Fibroblast of lung (primary cell): ENCODE results near the gene FNDC11. TPM values are rescaled to one million over a fixed set of nuclear protein-coding genes. Genes with fewer than 3 reads are reported as not detected.
"Not testable (repeated sequence)": the region's sequence is repeated elsewhere in the genome, so short reads cannot be mapped to it uniquely, and the experiment has no call there.

Experiments
- DNase-seq, 2 donors: peaks; one replicate each; pipeline versions ENCODE4 v3.0.0 to v3.0.0-alpha.2; 2010; ENCODE audit warnings: low read depth in 2 of 2
- H2AFZ ChIP-seq: 2 replicates; pipeline ENCODE4 v1.5.1; 2012; ENCODE audit warnings: low read length, control low read depth, inconsistent platforms
- H3K27ac ChIP-seq: 2 replicates; pipeline ENCODE4 v1.5.1; 2011; ENCODE audit warnings: low read length, control low read depth; ENCODE audit not compliant: insufficient read depth
- H3K27me3 ChIP-seq: 2 replicates; pipeline ENCODE4 v1.5.1; 2011; ENCODE audit warnings: mild to moderate bottlenecking, low read length; ENCODE audit not compliant: control insufficient read depth, insufficient read depth
- H3K36me3 ChIP-seq: 2 replicates; pipeline ENCODE4 v1.5.1; 2011; ENCODE audit warnings: low read length; ENCODE audit not compliant: control insufficient read depth, insufficient read depth
- H3K4me1 ChIP-seq: 2 replicates; pipeline ENCODE4 v1.5.1; 2011; ENCODE audit warnings: low read length; ENCODE audit not compliant: control insufficient read depth, insufficient read depth; ENCODE audit errors: extremely low read depth
- H3K4me2 ChIP-seq: 2 replicates; pipeline ENCODE4 v1.5.1; 2011; ENCODE audit warnings: low read length, control low read depth; ENCODE audit not compliant: insufficient read depth; ENCODE audit errors: extremely low read depth
- H3K4me3 ChIP-seq, 4 experiments: fragments of 200-600 bp in 1 of 4; sonication (generic) in 1 of 4; replicated peaks in 1 of 4; 2 replicates each; pipeline ENCODE4 v1.5.1; 2011 to 2016; ENCODE audit warnings: low read length in 4 of 4, low read depth in 3 of 4, mild to moderate bottlenecking in 3 of 4, control low read depth in 2 of 4, inconsistent platforms in 1 of 4, mixed read lengths in 1 of 4; ENCODE audit not compliant: insufficient read depth in 1 of 4; ENCODE audit errors: control extremely low read depth in 1 of 4
- H3K79me2 ChIP-seq: 2 replicates; pipeline ENCODE4 v1.5.1; 2012; ENCODE audit warnings: mild to moderate bottlenecking, low read length, inconsistent platforms; ENCODE audit not compliant: control insufficient read depth, insufficient read depth
- H3K9ac ChIP-seq: 2 replicates; pipeline ENCODE4 v1.5.1; 2011; ENCODE audit warnings: mild to moderate bottlenecking, low read length, control low read depth; ENCODE audit not compliant: insufficient read depth
- H3K9me3 ChIP-seq: 2 replicates; pipeline ENCODE4 v1.5.1; 2012; ENCODE audit warnings: low read depth, low read length; ENCODE audit not compliant: control insufficient read depth, insufficient read depth
- H4K20me1 ChIP-seq: 2 replicates; pipeline ENCODE4 v1.5.1; 2011; ENCODE audit warnings: low read length; ENCODE audit not compliant: control insufficient read depth, insufficient read depth; ENCODE audit errors: extremely low read depth
- EZH2 ChIP-seq: IDR thresholded peaks from 2 replicates; pipeline ENCODE4 v1.5.1; 2012; ENCODE audit warnings: low read length, control low read depth, mild to moderate bottlenecking; ENCODE audit errors: missing control alignments
- polyA plus RNA-seq, 2 donors: library from polyadenylated mRNA; depleted of rRNA in 1 of 2; stranded (reverse) in 1 of 2; unstranded in 1 of 2; fragments of >200 nt; gene quantifications; 2 replicates each; pipeline ENCODE4 v1.2.1, GENCODE V29; 2011 to 2012; ENCODE audit warnings: missing spikeins in 1 of 2
- total RNA-seq: library from RNA; depleted of rRNA; stranded (reverse); fragments of >200 nt; gene quantifications from 2 replicates; pipeline ENCODE4 v1.2.1, GENCODE V29; 2014
- TF ChIP-seq, protein P1 (sequence below), 2 donors: IDR thresholded peaks in 1 of 2; conservative IDR thresholded peaks in 1 of 2; 1 replicate in 1 of 2; 2 replicates in 1 of 2; pipeline ENCODE4 v1.5.1; 2011 to 2012; ENCODE audit warnings: low read length in 2 of 2, control low read depth in 1 of 2, inconsistent platforms in 1 of 2, low read depth in 1 of 2, mild to moderate bottlenecking in 1 of 2

The FNDC11 gene
- total and polyA plus RNA-seq, 2 donors (not counting 1 experiment from before 2014, with no cell fraction given), result 0.22 to 1.7 TPM

DNA sequence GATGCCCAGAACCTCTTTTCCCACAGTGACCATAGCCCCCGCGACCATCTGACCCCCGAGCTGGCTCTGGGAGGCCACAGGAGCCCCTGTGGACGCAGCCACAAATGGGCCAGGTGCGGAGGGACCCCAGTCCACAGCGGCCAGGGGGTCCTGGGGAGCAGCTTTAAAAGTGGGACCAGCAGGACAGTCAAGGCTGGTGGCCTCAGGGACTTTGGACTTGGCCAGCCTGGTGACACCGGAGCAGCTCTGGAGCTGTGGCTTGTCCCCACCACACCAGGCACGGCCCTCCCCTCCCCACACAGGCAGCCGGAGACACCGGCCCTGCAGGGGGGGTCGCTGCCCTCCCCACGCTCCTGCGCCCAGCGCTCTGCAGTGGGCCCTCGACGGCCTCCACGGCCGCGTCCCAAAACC lies 3.5 kb downstream of the FNDC11 start:
- H3K9me3 ChIP-seq, result no peaks in the 10 kb centered on the region

DNA sequence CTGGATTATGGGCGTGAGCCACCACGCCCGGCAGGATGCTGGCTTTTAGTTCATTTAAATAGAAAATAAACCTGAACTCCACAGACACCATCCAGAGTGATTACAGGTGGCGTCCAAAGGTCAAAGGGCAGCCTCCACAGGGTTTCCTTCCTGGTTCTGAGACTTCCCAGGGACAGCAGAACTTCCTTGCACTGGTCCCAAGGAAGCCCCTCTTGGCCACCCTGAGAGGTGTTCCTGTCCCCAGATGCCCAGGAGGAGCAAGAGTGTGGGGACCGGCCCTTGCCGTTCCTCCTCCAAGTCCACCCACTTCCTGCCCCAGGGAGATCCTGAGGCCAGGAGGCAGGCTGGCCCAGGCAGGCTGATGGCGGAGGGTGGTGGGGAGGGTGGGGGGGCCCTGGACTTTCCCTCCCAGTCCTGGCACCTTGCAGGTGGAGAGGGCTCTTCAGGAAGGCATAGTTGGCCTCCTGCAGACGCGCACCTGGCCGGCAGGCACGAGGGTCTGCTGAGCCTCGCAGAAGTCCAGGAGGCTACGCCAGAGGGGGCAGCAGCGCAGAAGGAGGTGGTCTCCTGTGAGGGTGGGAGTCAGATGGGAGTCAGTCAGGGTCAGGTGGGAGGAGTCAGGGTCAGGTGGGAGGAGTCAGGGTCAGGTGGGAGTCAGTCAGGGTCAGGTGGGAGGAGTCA lies 5.0 kb downstream of the FNDC11 start:
- Histone ChIP-seq H3K27me3 (no peaks in the 10 kb centered on the region), H3K9me3 (no peaks in the 10 kb centered on the region), H4K20me1 (no peaks in the 10 kb centered on the region), H3K27ac (no peak overlapping the region), H3K9ac (no peak overlapping the region), H2AFZ (no peak overlapping the region), H3K4me2 (no peak overlapping the region), H3K36me3 (peaks cover 17% of the 10 kb centered on the region), H3K4me1 (no peaks in the 10 kb centered on the region), H3K4me3 (no peak overlapping the region), H3K79me2 (no peaks in the 10 kb centered on the region)
- TF ChIP-seq, protein P1, sequence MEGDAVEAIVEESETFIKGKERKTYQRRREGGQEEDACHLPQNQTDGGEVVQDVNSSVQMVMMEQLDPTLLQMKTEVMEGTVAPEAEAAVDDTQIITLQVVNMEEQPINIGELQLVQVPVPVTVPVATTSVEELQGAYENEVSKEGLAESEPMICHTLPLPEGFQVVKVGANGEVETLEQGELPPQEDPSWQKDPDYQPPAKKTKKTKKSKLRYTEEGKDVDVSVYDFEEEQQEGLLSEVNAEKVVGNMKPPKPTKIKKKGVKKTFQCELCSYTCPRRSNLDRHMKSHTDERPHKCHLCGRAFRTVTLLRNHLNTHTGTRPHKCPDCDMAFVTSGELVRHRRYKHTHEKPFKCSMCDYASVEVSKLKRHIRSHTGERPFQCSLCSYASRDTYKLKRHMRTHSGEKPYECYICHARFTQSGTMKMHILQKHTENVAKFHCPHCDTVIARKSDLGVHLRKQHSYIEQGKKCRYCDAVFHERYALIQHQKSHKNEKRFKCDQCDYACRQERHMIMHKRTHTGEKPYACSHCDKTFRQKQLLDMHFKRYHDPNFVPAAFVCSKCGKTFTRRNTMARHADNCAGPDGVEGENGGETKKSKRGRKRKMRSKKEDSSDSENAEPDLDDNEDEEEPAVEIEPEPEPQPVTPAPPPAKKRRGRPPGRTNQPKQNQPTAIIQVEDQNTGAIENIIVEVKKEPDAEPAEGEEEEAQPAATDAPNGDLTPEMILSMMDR (conservative IDR thresholded peaks at IDR 0.05 in 1 of 2, IDR thresholded peaks at IDR 0.05 in 1 of 2; ENCODE audit: low read depth in 1 of 2, low read length in 2 of 2), result no peak
- no peak for TF ChIP-seq EZH2
- no peak for DNase-seq

More for the DNA sequence above, 3.5 kb downstream of the FNDC11 start:
- no peak for DNase-seq
- Histone ChIP-seq H3K79me2 (no peaks in the 10 kb centered on the region), H3K36me3 (peaks cover 10% of the 10 kb centered on the region), H3K4me1 (no peaks in the 10 kb centered on the region), H3K9ac (no peak overlapping the region), H3K4me3 (no peak overlapping the region), H4K20me1 (no peaks in the 10 kb centered on the region), H3K4me2 (no peak overlapping the region), H3K27me3 (no peaks in the 10 kb centered on the region), H2AFZ (no peak overlapping the region), H3K27ac (no peak overlapping the region)
- no peak for TF ChIP-seq EZH2
- TF ChIP-seq, protein P1 (conservative IDR thresholded peaks at IDR 0.05 in 1 of 2, IDR thresholded peaks at IDR 0.05 in 1 of 2; ENCODE audit: low read depth in 1 of 2, low read length in 2 of 2), result no peak

DNA sequence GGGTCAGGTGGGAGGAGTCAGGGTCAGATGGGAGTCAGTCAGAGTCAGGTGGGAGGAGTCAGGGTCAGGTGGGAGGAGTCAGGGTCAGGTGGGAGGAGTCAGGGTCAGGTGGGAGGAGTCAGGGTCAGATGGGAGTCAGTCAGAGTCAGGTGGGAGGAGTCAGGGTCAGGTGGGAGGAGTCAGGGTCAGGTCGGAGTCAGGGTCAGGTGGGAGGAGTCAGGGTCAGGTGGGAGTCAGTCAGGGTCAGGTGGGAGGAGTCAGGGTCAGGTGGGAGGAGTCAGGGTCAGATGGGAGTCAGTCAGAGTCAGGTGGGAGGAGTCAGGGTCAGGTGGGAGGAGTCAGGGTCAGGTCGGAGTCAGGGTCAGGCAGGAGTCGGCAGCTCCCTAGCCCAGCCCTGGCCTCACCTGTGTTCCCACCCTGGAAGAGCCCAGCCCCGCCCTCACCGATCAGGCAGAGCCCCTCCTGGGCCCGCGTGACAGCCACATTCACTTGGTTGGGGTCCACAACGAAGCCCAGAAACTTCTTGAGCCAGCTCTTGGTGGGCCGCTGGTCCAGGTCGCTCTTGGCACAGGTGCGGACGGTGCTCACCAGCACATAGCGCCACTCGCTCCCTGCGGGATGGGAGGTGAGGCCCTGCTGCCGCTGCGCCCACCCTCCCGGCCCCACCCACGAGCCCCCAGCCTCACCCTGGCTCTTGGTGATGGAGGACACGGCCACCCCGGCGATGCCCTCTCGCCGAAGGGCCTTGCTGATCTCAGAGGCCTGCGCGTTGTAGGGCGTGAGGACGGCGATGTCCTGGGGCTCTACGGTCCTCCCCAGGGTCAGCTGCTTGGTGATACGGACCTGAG lies 5.8 kb downstream of the FNDC11 start:
- not testable (repeated sequence) for DNase-seq, H3K9me3 ChIP-seq, H3K4me1 ChIP-seq, H3K27ac ChIP-seq, H3K79me2 ChIP-seq, H3K4me3 ChIP-seq, H3K9ac ChIP-seq, H4K20me1 ChIP-seq, H3K27me3 ChIP-seq, H2AFZ ChIP-seq, H3K4me2 ChIP-seq
- H3K36me3 ChIP-seq, result peaks cover 17% of the 10 kb centered on the region
